ENCODE measurements around the gene KDELR1.

The KDELR1 gene

GRCh38 chr19:48418317-48419064, 27.1 kb upstream of the KDELR1 start:
- no peak for TF ChIP-seq CTCF (IDR thresholded peaks at IDR 0.05)

- no peak for TF ChIP-seq CTCF (IDR thresholded peaks at IDR 0.05)
Measured at GRCh38 chr19:48417421-48417820, 26.1 kb upstream of the KDELR1 start.

- TF ChIP-seq CTCF (IDR thresholded peaks at IDR 0.05), result no peak
Measured at GRCh38 chr19:48415806-48416221, 24.5 kb upstream of the KDELR1 start.

- TF ChIP-seq CTCF (IDR thresholded peaks at IDR 0.05), result no peak
Measured at GRCh38 chr19:48415395-48415794, 24.0 kb upstream of the KDELR1 start.

DNA sequence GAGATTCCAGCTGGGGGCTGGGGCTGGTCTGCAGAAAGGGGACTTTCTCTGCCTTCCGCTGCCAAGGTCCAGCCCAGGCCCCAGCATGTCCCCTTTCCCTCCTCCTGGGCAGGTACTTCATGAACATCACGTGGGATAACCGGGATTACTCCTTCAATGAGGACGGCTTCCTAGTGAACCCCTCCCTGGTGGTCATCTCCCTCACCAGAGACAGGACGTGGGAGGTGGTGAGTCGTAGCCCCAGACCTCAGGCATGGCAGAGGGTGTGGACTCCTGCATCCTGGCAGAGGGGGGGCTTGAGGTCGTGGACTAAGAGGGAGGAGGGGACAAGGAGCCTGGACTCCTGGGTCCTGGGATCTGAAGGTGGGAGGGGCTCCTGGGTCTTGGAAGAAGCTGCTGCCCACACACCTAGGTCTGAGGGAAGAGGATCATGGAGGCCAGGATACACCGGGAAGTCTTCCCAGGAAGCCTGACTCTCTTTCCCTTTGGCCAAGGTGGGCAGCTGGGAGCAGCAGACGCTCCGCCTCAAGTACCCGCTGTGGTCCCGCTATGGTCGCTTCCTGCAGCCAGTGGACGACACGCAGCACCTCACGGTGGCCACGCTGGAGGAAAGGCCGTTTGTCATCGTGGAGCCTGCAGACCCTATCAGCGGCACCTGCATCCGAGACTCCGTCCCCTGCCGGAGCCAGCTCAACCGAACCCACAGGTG, 22.7 kb upstream of the KDELR1 start:
- TF ChIP-seq CTCF (IDR thresholded peaks at IDR 0.05), result no peak

DNA sequence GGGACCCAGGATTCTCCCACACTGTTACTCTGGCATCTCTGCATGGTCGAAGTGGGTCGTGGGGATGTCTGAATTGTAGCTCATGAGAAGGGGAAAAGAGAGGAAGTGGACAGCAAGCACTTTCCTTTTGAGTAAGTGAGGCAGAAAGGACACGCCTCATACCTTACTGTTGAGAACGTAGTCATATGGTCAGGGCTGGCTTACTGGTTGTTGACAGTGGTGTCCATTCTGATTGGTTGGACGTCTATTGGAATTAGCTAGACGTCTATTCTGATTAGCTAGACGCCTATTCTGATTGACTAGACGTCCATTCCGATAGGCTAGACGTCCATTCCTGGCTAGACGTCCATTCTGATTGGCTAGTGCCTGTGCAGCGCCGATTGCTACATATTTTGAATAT, 14.5 kb upstream of the KDELR1 start:
- TF ChIP-seq CTCF (IDR thresholded peaks at IDR 0.05), result no peak

DNA sequence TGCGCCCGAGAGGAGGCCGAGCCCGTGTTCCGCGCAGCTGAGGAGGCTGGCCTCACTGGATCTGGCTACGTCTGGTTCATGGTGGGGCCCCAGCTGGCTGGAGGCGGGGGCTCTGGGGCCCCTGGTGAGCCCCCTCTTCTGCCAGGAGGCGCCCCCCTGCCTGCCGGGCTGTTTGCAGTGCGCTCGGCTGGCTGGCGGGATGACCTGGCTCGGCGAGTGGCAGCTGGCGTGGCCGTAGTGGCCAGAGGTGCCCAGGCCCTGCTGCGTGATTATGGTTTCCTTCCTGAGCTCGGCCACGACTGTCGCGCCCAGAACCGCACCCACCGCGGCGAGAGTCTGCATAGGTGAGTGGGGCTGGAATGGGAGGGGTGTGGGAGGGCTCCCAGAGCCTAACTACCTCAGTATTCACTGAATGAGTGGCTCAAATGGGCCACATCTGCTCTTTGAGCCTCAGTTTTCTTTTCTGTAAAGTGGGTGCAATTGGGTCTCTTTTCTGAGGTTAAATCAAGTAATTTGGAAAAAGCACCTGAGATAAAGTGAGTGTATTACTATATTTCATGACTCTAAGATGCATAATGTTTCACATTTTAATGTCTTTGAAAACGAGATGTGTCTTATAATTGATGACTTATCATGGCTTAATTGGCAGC, 13.8 kb upstream of the KDELR1 start:
- TF ChIP-seq CTCF (IDR thresholded peaks at IDR 0.05), result no peak
